Liver (tissue), 3 donors: Measurements from ENCODE around the gene DTYMK.

Experiments
- EGR1 ChIP-seq, 2 donors: IDR thresholded peaks; 2 replicates each; pipeline ENCODE4 v1.6.1; 2016 to 2018; ENCODE audit warnings: antibody characterized with exemption in 2 of 2, low read depth in 2 of 2
- FOXA1 ChIP-seq: IDR thresholded peaks from 2 replicates; pipeline ENCODE4 v1.6.1; 2016; ENCODE audit warnings: antibody characterized with exemption
- GABPA ChIP-seq, 2 donors: IDR thresholded peaks in 1 of 2; conservative IDR thresholded peaks in 1 of 2; 2 replicates each; pipeline ENCODE4 v1.6.1; 2016; ENCODE audit warnings: antibody characterized with exemption in 2 of 2, mild to moderate bottlenecking in 1 of 2, moderate library complexity in 1 of 2
- HNF4G ChIP-seq: IDR thresholded peaks from 2 replicates; pipeline ENCODE4 v1.6.1; 2016; ENCODE audit warnings: antibody characterized with exemption
- RAD21 ChIP-seq, 2 donors: IDR thresholded peaks; 2 replicates each; pipeline ENCODE4 v1.6.1; 2016; ENCODE audit warnings: antibody characterized with exemption in 2 of 2, mild to moderate bottlenecking in 2 of 2
- SP1 ChIP-seq: IDR thresholded peaks from 2 replicates; pipeline ENCODE4 v1.6.1; 2018; ENCODE audit warnings: antibody characterized with exemption, mild to moderate bottlenecking
- TAF1 ChIP-seq: conservative IDR thresholded peaks from 2 replicates; pipeline ENCODE4 v1.6.1; 2016; ENCODE audit warnings: antibody characterized with exemption, mild to moderate bottlenecking
- YY1 ChIP-seq: IDR thresholded peaks from 2 replicates; pipeline ENCODE4 v1.6.1; 2016; ENCODE audit warnings: antibody characterized with exemption, mild to moderate bottlenecking
- TF ChIP-seq, protein P1 (sequence below): fragments of 150-350 bp; IDR thresholded peaks from 2 replicates; pipeline ENCODE4 v1.5.1; 2017; ENCODE audit warnings: improper control_type of control experiment, low read depth, low read length; ENCODE audit not compliant: missing input control
- TF ChIP-seq, protein P2 (sequence below): IDR thresholded peaks from 2 replicates; pipeline ENCODE4 v1.6.1; 2016; ENCODE audit warnings: antibody characterized with exemption
- TF ChIP-seq, protein P3 (sequence below): IDR thresholded peaks from 2 replicates; pipeline ENCODE4 v1.6.1; 2016; ENCODE audit warnings: antibody characterized with exemption, mild to moderate bottlenecking
- TF ChIP-seq, protein P4 (sequence below): IDR thresholded peaks from 2 replicates; pipeline ENCODE4 v1.6.1; 2016; ENCODE audit warnings: antibody characterized with exemption
- donor health status: healthy.
- donor health status: healthy.

DNA sequence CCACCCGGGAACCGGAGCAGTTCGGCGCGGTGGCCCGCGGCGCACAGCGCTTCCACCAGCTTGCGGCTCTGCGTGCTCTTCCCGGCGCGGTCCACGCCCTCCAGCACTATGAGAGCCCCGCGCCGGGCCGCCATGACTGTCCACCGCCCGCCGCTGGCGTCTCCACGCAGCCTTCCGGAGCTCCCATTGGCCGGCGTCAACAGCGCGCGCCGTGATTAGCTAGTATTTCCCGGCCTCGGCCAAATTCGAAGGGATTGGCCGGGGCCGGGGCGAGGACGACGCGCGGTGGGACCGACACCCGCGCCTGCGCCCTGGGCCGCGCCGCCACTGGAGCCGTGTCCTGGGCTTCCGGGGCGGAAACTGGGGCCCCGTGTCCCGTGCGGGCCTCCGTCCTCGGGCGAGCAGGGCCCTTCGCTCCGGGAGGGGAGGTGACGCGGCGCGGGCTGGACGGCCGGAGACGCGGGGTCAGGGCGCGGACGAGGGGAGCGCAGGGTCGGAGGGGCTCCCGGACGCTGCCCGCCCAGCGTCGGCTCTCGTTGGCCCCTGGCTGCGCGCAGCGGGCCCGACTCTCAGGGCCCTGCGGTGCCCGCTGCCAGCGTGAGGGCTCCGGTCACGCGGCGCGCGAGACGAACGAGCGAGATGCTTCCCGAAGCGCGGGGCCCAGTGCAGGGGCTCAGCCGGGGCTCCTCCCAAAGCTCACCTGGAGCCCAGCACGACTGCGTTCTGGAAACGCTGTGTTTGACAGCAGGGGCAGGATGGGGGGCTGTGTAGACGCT, at the start of gene DTYMK:
- TF ChIP-seq GABPA (IDR thresholded peaks at IDR 0.05 in 1 of 2, conservative IDR thresholded peaks at IDR 0.05 in 1 of 2) (peak in 1 of 2 donors; percentile 83), YY1 (peak; percentile 95), RAD21 (IDR thresholded peaks at IDR 0.05) (no peak), SP1 (peak; percentile 38), EGR1 (IDR thresholded peaks at IDR 0.05; ENCODE audit: low read depth in 2 of 2) (no peak), FOXA1 (no peak), TAF1 (no peak), HNF4G (no peak)
- TF ChIP-seq, protein P1, sequence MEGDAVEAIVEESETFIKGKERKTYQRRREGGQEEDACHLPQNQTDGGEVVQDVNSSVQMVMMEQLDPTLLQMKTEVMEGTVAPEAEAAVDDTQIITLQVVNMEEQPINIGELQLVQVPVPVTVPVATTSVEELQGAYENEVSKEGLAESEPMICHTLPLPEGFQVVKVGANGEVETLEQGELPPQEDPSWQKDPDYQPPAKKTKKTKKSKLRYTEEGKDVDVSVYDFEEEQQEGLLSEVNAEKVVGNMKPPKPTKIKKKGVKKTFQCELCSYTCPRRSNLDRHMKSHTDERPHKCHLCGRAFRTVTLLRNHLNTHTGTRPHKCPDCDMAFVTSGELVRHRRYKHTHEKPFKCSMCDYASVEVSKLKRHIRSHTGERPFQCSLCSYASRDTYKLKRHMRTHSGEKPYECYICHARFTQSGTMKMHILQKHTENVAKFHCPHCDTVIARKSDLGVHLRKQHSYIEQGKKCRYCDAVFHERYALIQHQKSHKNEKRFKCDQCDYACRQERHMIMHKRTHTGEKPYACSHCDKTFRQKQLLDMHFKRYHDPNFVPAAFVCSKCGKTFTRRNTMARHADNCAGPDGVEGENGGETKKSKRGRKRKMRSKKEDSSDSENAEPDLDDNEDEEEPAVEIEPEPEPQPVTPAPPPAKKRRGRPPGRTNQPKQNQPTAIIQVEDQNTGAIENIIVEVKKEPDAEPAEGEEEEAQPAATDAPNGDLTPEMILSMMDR: no peak
- TF ChIP-seq, protein P2, sequence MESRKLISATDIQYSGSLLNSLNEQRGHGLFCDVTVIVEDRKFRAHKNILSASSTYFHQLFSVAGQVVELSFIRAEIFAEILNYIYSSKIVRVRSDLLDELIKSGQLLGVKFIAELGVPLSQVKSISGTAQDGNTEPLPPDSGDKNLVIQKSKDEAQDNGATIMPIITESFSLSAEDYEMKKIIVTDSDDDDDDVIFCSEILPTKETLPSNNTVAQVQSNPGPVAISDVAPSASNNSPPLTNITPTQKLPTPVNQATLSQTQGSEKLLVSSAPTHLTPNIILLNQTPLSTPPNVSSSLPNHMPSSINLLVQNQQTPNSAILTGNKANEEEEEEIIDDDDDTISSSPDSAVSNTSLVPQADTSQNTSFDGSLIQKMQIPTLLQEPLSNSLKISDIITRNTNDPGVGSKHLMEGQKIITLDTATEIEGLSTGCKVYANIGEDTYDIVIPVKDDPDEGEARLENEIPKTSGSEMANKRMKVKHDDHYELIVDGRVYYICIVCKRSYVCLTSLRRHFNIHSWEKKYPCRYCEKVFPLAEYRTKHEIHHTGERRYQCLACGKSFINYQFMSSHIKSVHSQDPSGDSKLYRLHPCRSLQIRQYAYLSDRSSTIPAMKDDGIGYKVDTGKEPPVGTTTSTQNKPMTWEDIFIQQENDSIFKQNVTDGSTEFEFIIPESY: no peak
- TF ChIP-seq, protein P3, sequence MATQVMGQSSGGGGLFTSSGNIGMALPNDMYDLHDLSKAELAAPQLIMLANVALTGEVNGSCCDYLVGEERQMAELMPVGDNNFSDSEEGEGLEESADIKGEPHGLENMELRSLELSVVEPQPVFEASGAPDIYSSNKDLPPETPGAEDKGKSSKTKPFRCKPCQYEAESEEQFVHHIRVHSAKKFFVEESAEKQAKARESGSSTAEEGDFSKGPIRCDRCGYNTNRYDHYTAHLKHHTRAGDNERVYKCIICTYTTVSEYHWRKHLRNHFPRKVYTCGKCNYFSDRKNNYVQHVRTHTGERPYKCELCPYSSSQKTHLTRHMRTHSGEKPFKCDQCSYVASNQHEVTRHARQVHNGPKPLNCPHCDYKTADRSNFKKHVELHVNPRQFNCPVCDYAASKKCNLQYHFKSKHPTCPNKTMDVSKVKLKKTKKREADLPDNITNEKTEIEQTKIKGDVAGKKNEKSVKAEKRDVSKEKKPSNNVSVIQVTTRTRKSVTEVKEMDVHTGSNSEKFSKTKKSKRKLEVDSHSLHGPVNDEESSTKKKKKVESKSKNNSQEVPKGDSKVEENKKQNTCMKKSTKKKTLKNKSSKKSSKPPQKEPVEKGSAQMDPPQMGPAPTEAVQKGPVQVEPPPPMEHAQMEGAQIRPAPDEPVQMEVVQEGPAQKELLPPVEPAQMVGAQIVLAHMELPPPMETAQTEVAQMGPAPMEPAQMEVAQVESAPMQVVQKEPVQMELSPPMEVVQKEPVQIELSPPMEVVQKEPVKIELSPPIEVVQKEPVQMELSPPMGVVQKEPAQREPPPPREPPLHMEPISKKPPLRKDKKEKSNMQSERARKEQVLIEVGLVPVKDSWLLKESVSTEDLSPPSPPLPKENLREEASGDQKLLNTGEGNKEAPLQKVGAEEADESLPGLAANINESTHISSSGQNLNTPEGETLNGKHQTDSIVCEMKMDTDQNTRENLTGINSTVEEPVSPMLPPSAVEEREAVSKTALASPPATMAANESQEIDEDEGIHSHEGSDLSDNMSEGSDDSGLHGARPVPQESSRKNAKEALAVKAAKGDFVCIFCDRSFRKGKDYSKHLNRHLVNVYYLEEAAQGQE: no peak
- TF ChIP-seq, protein P4, sequence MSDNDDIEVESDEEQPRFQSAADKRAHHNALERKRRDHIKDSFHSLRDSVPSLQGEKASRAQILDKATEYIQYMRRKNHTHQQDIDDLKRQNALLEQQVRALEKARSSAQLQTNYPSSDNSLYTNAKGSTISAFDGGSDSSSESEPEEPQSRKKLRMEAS: no peak
